ENCODE data around the gene TMEM82.

TMEM82 gene

DNA sequence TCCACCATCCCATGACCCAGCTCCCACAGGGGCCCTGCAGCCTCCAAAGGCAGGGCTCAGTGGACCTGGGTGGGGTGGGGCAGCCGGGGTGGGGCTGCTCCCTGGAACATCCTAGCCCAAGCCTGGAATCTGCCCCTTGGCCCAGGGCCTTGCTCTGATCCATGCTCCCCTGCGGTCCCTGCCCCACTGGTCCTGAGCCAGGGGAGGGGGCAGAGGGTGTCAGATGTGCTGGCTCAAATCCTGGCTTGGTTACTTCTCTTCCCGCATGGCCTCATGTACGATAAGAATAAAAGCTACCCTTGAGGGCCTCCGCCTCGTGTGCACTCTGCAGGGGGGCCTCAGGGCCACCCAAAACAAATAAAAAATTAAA is 5.4 kb upstream of the TMEM82 start:
- DNase-seq: no peak

DNA sequence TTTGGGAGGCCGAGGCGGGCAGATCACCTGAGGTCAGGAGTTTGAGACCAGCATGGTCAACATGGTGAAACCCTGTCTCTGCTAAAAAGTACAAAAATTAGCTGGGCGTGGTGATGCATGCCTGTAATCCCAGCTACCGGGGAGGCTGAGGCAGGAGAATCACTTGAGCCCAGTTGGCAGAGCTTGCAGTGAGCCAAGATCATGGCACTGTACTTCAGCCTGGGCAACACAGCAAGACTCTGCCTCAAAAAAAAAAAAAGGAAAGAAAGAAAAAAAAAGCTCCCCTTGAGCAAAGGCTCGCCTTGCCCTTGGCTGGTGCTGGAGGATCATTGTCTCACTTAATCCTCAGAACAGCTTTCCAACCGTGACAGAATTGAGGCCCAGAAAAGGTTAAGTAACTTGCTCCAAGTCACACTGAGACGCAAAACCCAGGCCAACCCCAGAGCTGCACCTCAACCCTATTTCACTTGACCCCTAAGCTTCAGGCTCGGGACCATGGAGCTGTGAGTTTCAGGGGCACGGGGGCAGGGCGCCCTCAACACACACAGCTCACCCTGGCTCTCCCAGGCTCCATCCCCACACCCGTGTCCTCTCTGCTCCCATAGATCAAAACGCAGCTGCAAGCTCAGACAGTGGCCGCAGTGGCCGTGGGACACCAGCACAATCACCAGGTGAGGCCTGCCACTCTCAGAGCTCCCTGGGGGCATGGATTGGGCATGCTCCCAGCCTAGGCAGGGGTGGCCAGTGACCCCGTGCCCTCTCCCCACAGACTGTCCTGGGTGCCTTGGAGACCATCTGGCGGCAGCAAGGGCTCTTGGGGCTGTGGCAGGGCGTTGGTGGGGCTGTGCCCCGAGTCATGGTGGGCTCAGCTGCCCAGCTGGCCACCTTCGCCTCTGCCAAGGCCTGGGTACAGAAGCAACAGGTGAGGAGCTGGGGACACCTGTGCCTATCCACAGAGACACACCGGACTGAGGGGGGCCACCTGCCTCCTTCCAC is 4.7 kb upstream of the TMEM82 start:
- no peak for DNase-seq

DNA sequence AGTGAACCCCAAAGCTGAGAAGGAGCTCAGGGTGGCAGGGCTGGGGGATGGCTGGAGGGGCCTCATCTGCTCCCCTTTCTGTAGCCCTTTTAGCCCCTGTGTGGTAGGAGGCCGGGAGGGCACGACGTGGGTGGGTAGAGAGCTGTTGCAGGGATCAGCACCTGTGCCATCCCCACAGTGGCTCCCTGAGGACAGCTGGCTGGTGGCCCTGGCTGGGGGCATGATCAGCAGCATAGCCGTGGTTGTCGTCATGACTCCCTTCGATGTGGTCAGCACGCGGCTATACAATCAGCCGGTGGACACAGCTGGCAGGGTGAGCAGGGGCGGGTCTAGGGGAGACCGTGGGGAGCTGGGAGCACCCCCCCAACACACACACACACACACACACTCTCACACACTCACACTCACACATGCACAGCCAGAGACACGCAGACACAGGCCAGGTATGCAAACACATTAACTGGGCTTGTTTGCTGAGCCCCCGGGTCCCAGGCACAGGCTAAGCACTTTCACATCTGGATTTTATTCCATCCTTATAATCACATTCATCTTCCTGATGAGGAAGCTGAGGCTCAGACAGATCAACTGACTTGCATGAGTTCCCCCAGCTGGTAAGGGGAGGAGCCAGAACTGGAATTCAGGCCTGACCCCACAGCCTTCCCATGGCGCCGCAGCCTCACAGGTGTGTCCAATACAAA is 3.7 kb upstream of the TMEM82 start:
- no peak for DNase-seq

DNA sequence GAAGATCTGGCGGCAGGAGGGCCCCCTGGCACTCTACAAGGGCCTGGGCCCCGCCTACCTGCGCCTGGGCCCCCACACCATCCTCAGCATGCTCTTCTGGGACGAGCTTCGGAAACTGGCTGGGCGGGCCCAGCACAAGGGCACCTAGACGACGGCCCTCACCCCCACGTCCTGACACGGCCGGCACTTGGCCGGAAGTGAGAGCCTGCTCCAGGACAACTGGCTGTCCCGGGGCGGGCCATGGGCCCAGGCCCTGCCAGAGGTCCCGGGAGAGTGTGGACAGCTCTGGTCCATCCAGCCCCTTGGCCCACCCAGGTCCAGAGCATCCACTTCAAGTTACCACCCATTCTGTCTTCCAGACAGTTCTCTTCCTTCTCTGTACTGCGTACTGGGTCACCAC is 3.0 kb upstream of the TMEM82 start:
- DNase-seq: no peak

DNA sequence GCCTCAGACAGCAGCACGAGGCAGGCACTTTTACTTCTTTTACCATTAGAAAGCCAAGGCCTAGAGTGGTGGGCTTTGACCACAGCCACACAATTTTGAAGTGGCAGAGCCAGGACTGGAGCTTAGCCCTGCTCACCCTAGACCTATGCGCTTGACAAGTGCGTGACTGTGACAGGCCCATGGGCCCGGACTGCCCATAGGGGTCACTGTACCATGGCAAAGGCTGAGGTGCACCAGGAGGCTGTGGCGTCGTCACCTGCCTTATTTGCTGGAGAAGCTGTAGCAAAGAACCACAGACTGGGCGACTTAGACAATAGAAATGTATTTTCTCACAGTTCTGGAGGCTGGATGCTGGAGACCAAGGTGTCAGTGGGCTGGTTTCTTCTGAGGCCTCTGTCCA is 2.6 kb upstream of the TMEM82 start:
- peak in 1 of 2 experiments; percentile 18 for DNase-seq

DNA sequence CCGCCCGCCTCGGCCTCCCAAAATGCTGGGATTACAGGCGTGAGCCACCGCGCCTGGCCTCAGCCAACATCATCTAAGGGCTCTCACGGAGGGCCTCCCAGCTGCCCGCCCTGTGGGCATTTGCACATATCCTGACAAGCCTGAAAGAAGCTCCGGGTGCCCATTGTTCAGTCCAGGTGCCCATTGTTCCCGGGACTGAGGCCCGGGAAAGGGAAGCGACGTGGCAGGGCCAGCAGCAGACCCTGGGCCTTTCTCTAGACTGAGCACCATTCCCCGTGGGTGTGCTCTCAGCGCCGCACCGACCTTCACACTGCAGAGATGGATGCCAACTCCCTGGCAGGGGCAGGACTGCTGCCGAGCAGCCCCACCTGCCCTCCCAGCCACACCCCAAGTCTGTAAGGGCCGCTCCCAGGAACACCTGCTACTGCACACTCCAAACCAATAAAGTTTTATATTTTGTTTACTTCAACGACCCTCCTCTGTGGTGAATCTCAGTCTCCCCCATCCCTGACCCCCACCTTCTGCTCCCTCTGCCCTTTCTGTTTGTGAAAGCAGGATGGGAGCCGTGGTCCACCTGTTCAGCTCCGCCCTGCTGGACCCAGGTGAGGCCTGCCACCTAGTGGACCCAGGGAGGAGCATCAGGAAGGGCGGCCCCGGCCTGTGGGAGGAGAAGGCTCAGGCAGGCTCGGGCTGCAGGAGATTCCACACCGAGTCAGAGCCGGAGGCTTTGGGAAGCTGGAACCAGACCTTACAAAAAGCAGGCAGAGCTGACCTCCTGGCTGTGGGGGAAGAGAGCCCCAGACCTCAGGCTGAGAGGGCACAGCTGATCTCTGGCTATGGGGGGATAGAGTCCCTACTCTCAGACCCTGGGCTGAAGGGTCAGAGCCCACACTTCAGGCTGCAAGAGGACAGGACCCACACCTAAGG is 1.1 kb upstream of the TMEM82 start:
- DNase-seq: peak; percentile 75 to 92

DNA sequence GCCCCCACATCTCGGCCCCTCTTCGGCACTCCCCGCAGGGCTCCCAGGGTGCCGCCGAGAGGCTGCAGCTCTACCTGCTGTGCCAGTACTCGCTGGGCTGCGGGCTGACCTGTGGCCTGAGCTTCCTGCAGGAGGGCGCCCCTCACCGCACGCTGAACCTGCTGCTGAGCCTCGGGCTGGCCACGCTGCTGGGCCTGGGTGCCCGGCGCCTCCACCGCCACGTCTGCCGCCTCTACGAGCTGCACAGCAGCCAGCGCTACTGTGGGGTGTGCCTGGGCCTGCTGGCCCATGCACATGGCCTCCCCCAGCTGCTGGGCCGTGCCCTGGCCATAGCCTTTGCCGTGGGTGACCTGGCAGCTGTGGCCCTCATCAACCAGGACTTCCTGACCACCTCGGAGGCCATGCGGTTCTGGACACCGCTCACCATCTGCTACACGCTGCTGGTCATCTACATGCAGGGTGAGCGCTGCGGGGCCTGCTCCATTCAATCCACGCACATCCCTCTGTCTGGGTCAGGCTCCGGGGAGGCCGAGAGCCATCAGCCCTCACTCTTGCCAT is 1.9 kb downstream of the TMEM82 start:
- no peak for DNase-seq

DNA sequence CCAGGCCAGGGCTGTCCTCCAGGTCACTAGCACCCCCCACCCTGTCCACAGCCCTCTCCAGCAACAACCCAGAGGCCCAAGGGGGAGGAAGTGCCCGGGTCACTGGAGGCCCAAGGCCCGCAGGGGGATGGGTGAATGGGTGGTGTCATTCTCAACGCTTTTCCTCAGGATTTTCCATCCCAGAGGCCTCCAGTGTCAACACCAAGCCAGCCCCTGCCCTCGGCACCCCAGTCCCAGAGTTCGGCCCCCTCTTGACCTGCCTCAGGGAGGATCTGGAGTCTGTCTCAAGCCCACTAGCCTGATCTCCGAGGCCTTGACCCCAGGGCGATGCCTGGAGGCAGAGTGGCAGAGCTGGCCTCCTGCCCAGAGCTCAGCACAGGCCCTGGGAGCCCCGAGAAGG is 5.1 kb downstream of the TMEM82 start:
- DNase-seq: no peak

DNA sequence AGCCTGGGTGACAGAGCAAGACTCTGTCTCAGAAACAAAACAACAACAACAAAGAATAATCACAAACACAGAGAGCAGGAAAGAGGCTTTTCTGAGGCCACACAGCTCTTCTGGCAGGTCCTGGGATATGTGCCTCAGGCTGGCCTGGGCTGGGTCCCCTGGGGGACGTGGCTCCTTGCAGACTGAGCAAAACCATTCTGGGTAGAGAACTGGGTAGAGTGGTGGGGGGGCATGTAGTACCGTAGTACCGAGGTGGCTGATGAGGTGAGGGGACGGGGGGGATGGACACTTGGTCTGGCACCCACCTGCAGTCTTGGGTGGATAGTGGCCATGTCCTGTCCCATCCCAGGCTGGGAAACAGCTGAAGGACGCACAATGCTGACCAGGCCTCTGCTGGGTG is 6.0 kb downstream of the TMEM82 start:
- DNase-seq: no peak

DNA sequence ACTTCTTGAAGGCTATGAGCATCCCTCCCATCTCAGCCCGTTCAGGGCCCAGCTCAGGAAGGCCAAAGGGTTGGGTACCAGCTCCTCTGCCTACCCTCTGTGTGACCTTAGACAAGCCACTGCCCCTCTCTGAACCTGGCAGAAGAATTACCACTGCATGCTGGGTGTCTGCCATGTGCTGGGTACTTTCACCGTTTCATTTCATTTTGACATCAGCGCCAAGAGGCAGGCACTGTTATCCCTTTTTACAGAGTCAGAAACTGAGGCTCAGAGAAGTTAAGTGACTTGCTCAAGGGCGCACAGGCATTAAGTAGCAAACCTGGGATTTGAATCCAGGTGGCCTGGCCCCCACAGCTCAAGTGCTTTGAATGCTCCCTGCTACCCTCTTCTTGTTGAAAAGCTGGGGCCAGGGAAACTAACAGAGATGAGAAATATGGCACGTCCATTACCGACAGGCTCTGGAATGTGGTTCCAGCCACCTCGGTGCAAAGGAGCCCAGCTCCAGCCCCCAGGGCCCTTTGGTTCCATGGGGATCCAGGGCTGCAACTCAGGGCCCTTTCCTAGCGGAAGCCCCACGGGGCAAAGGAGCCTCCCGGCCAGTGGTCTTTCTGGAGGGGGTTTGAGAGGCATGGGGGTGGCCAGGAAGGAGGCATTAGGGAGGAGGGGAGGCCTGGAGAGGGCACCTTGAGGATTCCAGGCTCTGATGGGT is 6.5 kb downstream of the TMEM82 start:
- no peak for DNase-seq

DNA sequence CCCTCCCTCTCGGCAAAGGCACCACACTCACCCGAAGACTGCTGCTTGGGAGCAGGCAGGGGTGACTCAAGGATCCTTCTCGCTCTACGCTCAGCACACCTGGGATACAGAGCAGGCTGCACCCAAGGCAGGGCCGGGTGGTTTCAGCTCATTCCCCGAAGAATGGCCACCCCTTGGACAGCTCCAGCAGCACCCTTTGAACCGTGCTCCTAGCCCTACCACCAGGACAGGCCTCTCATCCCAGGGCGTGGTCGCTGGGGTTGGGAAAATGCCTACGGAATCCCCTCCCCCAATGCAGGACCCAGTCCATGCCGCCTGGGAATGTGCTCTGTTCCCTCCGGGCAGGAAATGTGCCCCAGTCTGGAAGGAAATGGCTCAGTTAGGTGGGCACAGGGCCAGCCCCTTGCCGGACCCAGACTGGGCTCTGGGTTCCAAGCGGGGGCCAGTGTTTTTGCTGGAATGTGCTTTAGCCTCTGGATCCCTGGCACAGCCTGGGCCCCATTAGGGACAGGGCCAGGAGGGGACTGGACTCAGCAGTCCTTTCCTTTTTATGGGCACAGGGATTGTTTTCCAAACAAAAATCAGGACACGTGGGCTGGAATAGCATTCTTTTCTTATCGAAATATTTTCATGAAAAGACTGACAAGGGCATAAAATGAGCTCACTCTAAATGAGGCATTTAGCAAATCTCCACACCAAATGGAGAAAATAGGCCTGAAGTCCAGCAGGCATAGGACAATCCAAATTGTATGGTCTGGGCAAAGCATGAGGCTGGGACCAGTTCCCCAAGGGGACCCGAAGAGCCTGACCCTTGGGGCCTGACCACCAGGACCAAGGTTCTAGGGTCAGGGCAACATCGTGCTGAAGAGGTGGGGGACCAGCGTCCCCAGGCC is 7.3 kb downstream of the TMEM82 start:
- DNase-seq: no peak

DNA sequence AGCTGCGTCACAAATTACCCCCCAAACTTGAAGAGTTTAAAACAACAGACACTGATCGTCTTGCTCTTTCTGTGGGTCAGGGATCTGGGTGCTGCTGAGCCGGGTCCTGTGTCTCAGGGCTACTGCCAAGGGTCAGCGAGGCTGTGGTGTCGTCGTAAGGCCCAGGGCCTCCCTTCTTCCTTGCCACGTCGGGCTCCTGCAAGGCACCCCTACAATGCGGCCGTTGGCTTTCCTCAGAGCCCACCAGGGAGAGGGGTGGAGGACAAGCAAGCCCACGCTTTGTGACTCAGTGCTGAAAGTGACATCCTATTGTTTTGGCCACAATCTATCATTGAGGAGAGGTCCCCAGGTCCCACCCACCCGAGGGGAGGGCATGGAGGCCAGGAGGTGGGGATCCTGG is 8.6 kb downstream of the TMEM82 start:
- DNase-seq: no peak

DNA sequence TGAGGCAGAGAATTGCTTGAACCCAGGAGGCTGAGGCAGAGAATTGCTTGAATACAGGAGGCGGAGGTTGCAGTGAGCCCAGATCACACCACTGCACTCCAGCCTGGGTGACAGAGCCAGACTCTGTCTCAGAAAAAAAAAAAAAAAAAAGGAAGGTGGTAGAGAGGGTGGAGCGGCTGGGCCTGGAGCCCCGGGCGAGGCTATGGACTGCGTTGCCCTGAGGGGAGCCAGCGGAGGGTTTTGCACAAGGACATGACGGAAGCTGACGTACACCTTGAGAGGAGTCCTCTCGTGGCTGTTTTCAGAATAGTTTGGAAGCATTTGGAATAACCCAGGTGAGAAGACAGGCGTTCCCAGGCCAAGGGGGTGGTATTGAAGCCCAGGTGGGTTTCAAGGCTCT is 9.4 kb downstream of the TMEM82 start:
- DNase-seq: no peak

DNA sequence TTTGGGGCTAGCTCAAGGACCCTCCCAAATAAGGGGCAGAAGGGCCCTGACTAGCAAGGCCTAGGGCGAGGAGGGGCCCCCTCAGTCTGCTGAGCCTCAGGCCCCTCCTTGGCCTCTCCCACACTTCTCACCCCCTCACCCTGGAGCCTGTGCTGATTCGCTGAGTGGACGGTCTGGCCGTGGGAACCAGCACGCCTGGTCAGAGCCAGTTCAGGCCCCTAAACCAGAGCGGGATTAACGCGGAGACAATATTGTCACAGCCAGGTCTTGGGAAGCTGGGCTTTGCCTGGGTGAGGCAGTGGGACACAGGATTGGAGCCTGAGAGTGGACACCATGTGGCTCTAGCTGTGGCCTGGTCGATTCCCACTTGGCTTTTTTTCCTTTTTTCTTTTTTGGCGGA is 11.5 kb downstream of the TMEM82 start:
- no peak for DNase-seq

DNA sequence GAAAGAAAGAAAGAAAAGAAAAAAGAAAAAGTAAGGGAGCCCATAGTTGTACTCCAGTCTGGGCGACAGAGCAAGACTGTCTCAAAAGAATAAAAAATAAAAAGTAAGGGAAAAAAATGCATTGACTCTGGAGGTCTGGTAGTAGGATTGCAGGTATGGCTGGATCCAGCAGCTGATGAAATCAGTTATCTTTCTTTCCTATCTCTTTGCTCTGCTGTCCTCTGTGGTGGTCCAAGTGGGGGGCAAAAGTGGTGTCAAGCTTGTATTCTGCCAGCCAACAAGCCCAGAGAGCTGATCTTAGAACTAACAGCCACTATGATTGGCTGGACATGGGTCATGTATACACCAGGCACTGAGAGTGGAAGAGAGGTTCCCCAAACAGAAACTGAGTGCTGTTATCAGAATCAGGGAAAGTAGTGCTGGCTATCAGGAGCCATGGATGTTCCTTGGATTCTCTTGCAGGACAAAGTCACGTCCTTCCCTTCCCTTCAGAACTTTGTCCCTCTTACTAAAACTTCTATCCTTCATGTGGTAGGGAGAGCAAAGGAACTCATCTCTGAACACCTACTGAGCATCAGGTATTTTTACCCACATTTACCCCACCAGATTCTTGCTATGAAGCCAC is 12.8 kb downstream of the TMEM82 start:
- no peak for DNase-seq

DNA sequence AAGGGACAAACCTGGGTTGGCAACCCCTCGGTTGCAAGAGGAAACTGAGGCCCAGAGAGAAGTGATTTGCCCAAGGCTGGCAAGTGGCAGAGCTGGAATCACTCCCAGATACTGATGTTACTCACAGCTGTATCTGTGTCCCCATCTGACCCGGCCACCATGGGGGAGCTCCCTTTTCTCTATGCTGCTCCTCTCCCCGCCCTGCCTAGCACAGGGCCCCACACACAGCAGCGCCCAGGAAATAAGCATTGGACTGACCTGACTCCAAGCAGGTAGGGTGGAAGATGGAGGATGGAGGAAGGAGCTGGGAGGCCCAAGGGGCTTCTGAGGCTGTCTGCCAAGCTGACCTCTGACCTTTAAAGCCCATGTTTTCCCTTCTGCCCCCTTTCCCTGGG is 13.3 kb downstream of the TMEM82 start:
- DNase-seq: no peak

DNA sequence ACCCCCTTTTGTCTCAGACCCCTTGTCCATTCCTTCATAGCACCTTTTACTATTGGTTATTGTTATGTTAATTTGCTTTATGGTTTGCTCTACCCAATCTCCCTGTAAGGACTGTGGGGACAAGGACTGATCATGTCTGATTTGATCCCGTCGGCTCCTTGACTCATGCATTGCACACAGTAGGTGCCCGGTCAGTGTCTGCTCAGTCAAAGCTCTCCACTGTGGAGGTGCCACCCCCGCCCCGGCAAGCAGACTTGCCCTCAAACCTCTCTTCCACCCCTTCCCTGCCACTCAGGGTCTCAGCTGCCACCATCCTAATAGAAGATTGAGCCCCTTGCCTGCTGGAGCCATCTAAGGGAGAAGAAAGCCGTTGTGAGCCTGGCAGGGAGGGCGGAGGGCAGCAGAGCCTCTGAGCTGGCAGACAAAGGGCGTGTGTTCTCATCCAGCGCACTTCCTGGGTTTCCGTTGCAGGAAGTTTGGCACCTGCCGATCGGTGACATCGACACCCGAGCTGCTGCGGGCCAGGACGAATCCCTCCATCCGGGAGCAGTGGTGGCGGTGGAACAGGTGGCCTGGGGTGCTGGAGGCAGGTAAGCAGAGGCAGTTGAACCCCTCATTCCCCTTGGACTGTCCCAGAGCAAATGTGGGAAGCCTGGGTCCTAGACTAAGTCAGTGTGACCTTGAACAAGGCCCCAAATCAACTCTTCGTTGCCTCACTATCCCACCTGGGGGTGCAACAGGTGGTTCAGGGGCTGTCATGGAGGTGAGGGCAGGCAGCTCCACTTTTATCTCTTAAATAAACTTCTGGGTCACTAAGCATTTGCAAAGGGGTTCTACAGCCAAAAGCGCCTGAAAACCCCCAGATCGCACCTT is 14.1 kb downstream of the TMEM82 start:
- DNase-seq: peak; percentile 90 to 97

DNA sequence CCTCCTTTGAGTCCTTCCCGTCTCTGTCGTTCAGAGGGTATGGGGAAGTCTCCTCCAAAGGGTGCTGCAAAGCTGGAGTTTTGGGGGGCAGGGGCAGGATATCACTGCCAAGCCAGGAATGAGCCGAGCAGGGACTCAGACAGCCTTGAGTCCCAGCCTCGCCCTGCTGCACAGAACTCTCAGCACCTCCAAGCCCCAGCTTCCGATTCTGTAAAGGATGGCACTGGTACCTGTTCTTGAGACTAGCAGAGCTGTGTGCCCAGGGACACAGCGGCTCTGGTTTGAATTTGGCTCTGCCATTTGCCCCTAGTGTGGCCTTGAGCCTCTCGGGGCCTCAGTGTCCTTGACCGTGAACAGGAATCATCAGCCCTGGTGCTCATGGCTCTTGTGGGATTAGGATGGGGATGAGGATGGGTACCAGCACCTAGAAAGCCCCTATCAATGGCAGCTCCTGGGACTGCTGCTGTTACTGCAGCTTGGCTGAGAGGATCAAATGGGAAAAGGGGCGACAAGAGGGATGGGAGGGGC is 14.8 kb downstream of the TMEM82 start:
- peak; percentile 45 to 48 for DNase-seq

Data from NCI-H526 (cell line).